Measurements from ENCODE around the gene HTR1E. TPM values are rescaled to one million over a fixed set of nuclear protein-coding genes. Genes with fewer than 3 reads are reported as not detected.

HTR1E gene

GRCh38 chr6:87054143-87054833 lies 117.0 kb downstream of the HTR1E start:
- Histone ChIP-seq H3K23ac (ENCODE audit: low read length in 2 of 2) (no peak overlapping the region), H3K4me3 (ENCODE audit: insufficient read depth in 1 of 2, low read depth in 1 of 2, low read length in 2 of 2) (no peak overlapping the region), H3K4ac (ENCODE audit: low read depth in 1 of 2, low read length in 2 of 2) (no peak overlapping the region), H2AK5ac (ENCODE audit: low read length, severe bottlenecking) (no peak overlapping the region), H2BK12ac (ENCODE audit: low read length in 2 of 2) (no peak overlapping the region), H3K18ac (ENCODE audit: low read depth in 1 of 2, low read length in 2 of 2) (no peak overlapping the region), H3K27ac (ENCODE audit: low read length, poor library complexity, severe bottlenecking) (no peak overlapping the region), H3K79me1 (replicated peaks; ENCODE audit: low read length, poor library complexity, severe bottlenecking) (no peaks in the 10 kb centered on the region), H3K36me3 (ENCODE audit: control insufficient read depth in 1 of 2, insufficient read depth in 2 of 2, low read depth in 1 of 2, low read length in 2 of 2) (no peaks in the 10 kb centered on the region), H2AFZ (ENCODE audit: low read depth, low read length) (no peak overlapping the region), H3K9me3 (ENCODE audit: control insufficient read depth, low read length) (no peaks in the 10 kb centered on the region), H2BK120ac (ENCODE audit: low read depth, low read length) (no peak overlapping the region), H3K4me2 (ENCODE audit: low read length, poor library complexity, severe bottlenecking) (no peak overlapping the region), H3K9ac (ENCODE audit: low read length) (no peak overlapping the region), H3K14ac (ENCODE audit: low read length in 2 of 2) (no peak overlapping the region), H3K27me3 (ENCODE audit: control insufficient read depth in 1 of 2, insufficient read depth in 1 of 2, low read length in 2 of 2) (peaks cover 3 to 5% of the 10 kb centered on the region in 2 experiments), H3K4me1 (ENCODE audit: control insufficient read depth, insufficient read depth, low read depth, low read length) (no peaks in the 10 kb centered on the region), H4K91ac (ENCODE audit: low read length) (no peak overlapping the region), H4K8ac (ENCODE audit: low read length) (no peak overlapping the region), H2BK15ac (ENCODE audit: low read depth, poor library complexity, severe bottlenecking) (no peak overlapping the region), H2BK5ac (ENCODE audit: low read depth, low read length, poor library complexity, severe bottlenecking) (no peak overlapping the region)
- no peak for DNase-seq
- WGBS, result 93% methylated on average over 1 of the region's 3 CpGs

- Histone ChIP-seq H2BK15ac (ENCODE audit: low read depth, poor library complexity, severe bottlenecking) (no peak overlapping the region), H3K27me3 (ENCODE audit: control insufficient read depth in 1 of 2, insufficient read depth in 1 of 2, low read length in 2 of 2) (peaks cover 12 to 17% of the 10 kb centered on the region in 2 experiments), H3K9ac (ENCODE audit: low read length) (no peak overlapping the region), H4K8ac (ENCODE audit: low read length) (no peak overlapping the region), H4K91ac (ENCODE audit: low read length) (no peak overlapping the region), H2BK5ac (ENCODE audit: low read depth, low read length, poor library complexity, severe bottlenecking) (no peak overlapping the region), H2BK12ac (ENCODE audit: low read length in 2 of 2) (no peak overlapping the region), H2AK5ac (ENCODE audit: low read length, severe bottlenecking) (no peak overlapping the region), H3K36me3 (ENCODE audit: control insufficient read depth in 1 of 2, insufficient read depth in 2 of 2, low read depth in 1 of 2, low read length in 2 of 2) (no peaks in the 10 kb centered on the region), H3K23ac (ENCODE audit: low read length in 2 of 2) (no peak overlapping the region), H3K4me1 (ENCODE audit: control insufficient read depth, insufficient read depth, low read depth, low read length) (no peaks in the 10 kb centered on the region), H3K14ac (ENCODE audit: low read length in 2 of 2) (no peak overlapping the region), H3K9me3 (ENCODE audit: control insufficient read depth, low read length) (no peaks in the 10 kb centered on the region), H3K79me1 (replicated peaks; ENCODE audit: low read length, poor library complexity, severe bottlenecking) (no peaks in the 10 kb centered on the region), H2BK120ac (ENCODE audit: low read depth, low read length) (no peak overlapping the region), H3K18ac (ENCODE audit: low read depth in 1 of 2, low read length in 2 of 2) (no peak overlapping the region), H3K4me2 (ENCODE audit: low read length, poor library complexity, severe bottlenecking) (no peak overlapping the region), H3K4me3 (ENCODE audit: insufficient read depth in 1 of 2, low read depth in 1 of 2, low read length in 2 of 2) (no peak overlapping the region), H2AFZ (ENCODE audit: low read depth, low read length) (no peak overlapping the region), H3K4ac (ENCODE audit: low read depth in 1 of 2, low read length in 2 of 2) (no peak overlapping the region), H3K27ac (ENCODE audit: low read length, poor library complexity, severe bottlenecking) (no peak overlapping the region)
- DNase-seq, result no peak
- WGBS, result 94% methylated on average over 15 of the region's 18 CpGs
These were observed 122.6 kb downstream of the HTR1E start for GRCh38 chr6:87059943-87060342.

GRCh38 chr6:87065117-87065516 lies 127.8 kb downstream of the HTR1E start:
- H3K4me3 ChIP-seq (ENCODE audit: insufficient read depth in 1 of 2, low read depth in 1 of 2, low read length in 2 of 2), result no peak overlapping the region
- WGBS, result 78% methylated on average over 4 of the region's 5 CpGs
- no peak for DNase-seq
- no peak overlapping the region for H3K4me2 ChIP-seq (ENCODE audit: low read length, poor library complexity, severe bottlenecking)
- no peaks in the 10 kb centered on the region for H3K79me1 ChIP-seq (replicated peaks; ENCODE audit: low read length, poor library complexity, severe bottlenecking)
- H2BK5ac ChIP-seq (ENCODE audit: low read depth, low read length, poor library complexity, severe bottlenecking), result no peak overlapping the region
- no peaks in the 10 kb centered on the region for H3K36me3 ChIP-seq (ENCODE audit: control insufficient read depth in 1 of 2, insufficient read depth in 2 of 2, low read depth in 1 of 2, low read length in 2 of 2)
- H3K4ac ChIP-seq (ENCODE audit: low read depth in 1 of 2, low read length in 2 of 2), result no peak overlapping the region
- no peak overlapping the region for H3K23ac ChIP-seq (ENCODE audit: low read length in 2 of 2)
- no peak overlapping the region for H3K18ac ChIP-seq (ENCODE audit: low read depth in 1 of 2, low read length in 2 of 2)
- H3K4me1 ChIP-seq (ENCODE audit: control insufficient read depth, insufficient read depth, low read depth, low read length), result no peaks in the 10 kb centered on the region
- H4K8ac ChIP-seq (ENCODE audit: low read length), result no peak overlapping the region
- H2BK120ac ChIP-seq (ENCODE audit: low read depth, low read length), result no peak overlapping the region
- no peak overlapping the region for H2BK15ac ChIP-seq (ENCODE audit: low read depth, poor library complexity, severe bottlenecking)
- no peak overlapping the region for H4K91ac ChIP-seq (ENCODE audit: low read length)
- H2AFZ ChIP-seq (ENCODE audit: low read depth, low read length), result no peak overlapping the region
- H3K27me3 ChIP-seq (ENCODE audit: control insufficient read depth in 1 of 2, insufficient read depth in 1 of 2, low read length in 2 of 2), result peaks cover 9 to 21% of the 10 kb centered on the region in 2 experiments
- H2AK5ac ChIP-seq (ENCODE audit: low read length, severe bottlenecking), result no peak overlapping the region
- H3K9ac ChIP-seq (ENCODE audit: low read length), result no peak overlapping the region
- H3K9me3 ChIP-seq (ENCODE audit: control insufficient read depth, low read length), result no peaks in the 10 kb centered on the region
- H3K27ac ChIP-seq (ENCODE audit: low read length, poor library complexity, severe bottlenecking), result no peak overlapping the region
- no peak overlapping the region for H2BK12ac ChIP-seq (ENCODE audit: low read length in 2 of 2)
- H3K14ac ChIP-seq (ENCODE audit: low read length in 2 of 2), result no peak overlapping the region

Small RNA genes within 50 kb of the gene (small RNA-seq; reads per million reads assigned to genes)
- gene AL157777.2 (ENCODE audit: low read depth) (not detected), gene MTHFD2P2 (ENCODE audit: low read depth) (not detected)

Measured in mesenchymal stem cell (in vitro differentiated cells and primary cell).